Omental fat pad (tissue), 4 donors: ENCODE data around the gene APBA2. TPM values are rescaled to one million over a fixed set of nuclear protein-coding genes. Genes with fewer than 3 reads are reported as not detected.
"Not testable (repeated sequence)": the region's sequence is repeated elsewhere in the genome, so short reads cannot be mapped to it uniquely, and the experiment has no call there.

Source experiments
- ATAC-seq: fragments of 150-250 bp; one replicate; pipeline ENCODE4 v1.9.1; 2016; ENCODE audit warnings: mild to moderate bottlenecking, moderate library complexity; ENCODE audit not compliant: low FRiP score
- DNase-seq: peaks from one replicate; pipeline ENCODE4 v3.0.0-alpha.2; 2019; ENCODE audit warnings: low spot score
- total RNA-seq, 4 donors: library from RNA; depleted of rRNA; stranded (reverse); fragments of >200 nt; gene quantifications; one replicate each; pipeline ENCODE4 v1.1.0, GENCODE V29; 2016
- TF ChIP-seq, protein P1 (sequence below), 3 donors: fragments of 450-650 bp; IDR thresholded peaks; one replicate each; pipeline ENCODE4 v1.5.1; 2016 to 2017; ENCODE audit warnings: antibody characterized with exemption in 3 of 3, mild to moderate bottlenecking in 3 of 3, moderate library complexity in 2 of 3

APBA2 gene
- total RNA-seq, 4 donors from 2014 or later: 0.93 to 4.3 (median 2.6) TPM

GRCh38 chr15:29021857-29022256 is 136.1 kb downstream of the APBA2 start:
- no peak for DNase-seq
- TF ChIP-seq, protein P1, sequence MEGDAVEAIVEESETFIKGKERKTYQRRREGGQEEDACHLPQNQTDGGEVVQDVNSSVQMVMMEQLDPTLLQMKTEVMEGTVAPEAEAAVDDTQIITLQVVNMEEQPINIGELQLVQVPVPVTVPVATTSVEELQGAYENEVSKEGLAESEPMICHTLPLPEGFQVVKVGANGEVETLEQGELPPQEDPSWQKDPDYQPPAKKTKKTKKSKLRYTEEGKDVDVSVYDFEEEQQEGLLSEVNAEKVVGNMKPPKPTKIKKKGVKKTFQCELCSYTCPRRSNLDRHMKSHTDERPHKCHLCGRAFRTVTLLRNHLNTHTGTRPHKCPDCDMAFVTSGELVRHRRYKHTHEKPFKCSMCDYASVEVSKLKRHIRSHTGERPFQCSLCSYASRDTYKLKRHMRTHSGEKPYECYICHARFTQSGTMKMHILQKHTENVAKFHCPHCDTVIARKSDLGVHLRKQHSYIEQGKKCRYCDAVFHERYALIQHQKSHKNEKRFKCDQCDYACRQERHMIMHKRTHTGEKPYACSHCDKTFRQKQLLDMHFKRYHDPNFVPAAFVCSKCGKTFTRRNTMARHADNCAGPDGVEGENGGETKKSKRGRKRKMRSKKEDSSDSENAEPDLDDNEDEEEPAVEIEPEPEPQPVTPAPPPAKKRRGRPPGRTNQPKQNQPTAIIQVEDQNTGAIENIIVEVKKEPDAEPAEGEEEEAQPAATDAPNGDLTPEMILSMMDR (IDR thresholded peaks at IDR 0.05): no peak
- ATAC-seq: no peak

DNA sequence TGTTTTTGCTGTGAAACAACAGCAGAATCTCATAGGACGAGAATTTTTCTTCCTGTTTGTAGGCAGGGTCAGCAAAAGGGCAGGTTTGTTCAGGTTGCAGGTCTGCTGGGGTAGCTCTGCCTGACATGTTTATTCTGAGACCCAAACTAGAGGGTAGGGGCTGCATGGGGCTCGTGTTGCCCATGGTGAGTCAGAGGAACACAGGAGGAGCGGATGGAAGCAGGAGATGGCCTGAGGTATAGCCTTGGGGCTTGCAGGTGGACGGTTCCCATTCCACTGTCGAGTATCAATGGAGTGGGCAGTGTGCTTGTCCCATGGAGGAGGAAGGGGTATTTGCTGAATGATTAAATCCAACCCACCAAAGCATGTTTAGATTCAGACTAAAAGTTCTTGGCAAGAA is 138.9 kb downstream of the APBA2 start:
- ATAC-seq (no peak), DNase-seq (no peak)
- TF ChIP-seq, protein P1 (IDR thresholded peaks at IDR 0.05): no peak

GRCh38 chr15:29025411-29025810 is 139.6 kb downstream of the APBA2 start:
- not testable (repeated sequence) for DNase-seq, ATAC-seq

DNA sequence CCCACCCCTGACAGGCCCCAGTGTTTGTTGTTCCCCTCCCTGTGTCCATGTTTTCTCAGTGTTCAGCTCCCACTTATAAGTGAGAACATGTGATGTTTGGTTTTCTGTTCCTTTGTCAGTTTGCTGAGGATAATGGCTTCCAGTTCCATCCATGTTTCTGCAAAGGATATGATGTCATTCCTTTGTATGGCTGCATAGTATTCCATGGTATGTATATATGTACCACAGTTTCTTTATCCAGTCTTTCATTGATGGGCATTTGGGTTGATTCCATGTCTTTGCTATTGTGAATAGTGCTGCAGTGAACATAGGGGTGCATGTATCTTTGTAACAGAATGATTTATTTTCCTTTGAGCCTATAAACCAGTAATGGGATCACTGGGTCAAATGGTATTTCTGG is 142.4 kb downstream of the APBA2 start:
- ATAC-seq, DNase-seq: not testable (repeated sequence)

DNA sequence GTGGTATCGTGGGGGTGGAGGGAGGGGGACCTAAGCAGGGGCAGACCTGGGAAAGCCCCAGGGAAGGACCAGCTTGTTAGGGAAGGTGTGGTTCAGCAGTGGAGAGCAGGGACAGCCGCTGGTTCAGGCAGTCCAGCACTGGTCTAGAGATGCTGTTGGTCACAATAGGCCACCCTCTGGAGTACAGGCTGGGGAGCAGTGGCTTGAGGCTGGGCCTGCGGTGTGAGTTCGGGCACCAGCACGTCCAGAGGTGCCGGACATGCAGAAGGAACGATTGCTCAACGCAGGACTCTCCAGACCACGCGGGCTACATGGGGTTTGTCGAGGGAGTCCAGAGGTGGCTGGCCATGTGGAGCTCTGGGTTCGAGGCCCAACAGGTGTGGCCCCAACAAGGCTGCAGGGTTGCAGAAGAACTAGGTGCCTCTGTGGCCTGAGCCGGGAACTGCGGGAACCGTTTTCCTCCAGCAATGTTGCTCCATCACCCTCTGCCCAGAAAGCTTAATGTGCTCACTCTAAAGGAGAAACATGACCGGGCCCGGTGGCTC is 143.9 kb downstream of the APBA2 start:
- DNase-seq (no peak), ATAC-seq (no peak)
- TF ChIP-seq, protein P1 (IDR thresholded peaks at IDR 0.05): no peak

DNA sequence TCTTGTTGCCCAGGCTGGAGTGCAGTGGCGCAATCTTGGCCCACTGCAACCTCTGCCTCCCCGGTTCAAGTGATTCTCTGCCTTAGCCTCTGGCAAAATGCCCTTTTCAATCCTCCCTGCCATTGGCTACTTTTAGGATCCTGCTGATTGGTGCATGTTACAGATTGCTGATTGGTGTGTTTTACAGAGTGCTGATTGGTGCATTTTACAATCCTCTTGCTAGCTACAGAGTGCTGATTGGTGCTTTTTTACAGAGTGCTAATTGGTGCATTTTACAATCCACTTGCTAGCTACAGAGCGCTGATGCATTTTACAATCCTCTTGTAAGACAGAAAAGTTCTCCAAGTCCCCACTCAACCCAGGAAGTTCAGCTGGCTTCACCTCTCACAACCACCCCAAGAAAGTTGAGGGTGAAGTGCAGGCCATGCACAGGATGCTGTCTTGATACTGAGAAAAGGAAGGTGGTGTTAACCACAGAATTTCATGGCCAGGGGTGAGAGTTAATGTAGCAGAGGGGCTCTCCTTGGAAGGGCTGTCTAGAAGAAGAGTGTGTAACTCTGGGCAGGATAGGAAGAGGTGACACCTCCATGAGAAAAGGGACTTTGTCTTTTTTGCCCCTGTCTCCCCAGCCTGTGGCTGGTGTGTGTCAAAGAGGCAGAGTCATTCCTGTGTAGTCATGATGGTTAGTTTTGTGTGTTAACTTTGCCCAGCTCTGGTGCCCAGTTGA is 145.9 kb downstream of the APBA2 start:
- TF ChIP-seq, protein P1 (IDR thresholded peaks at IDR 0.05): no peak
- ATAC-seq (no peak), DNase-seq (no peak)

GRCh38 chr15:29032229-29032625 is 146.5 kb downstream of the APBA2 start:
- no peak for DNase-seq
- TF ChIP-seq, protein P1 (IDR thresholded peaks at IDR 0.05): no peak
- no peak for ATAC-seq

DNA sequence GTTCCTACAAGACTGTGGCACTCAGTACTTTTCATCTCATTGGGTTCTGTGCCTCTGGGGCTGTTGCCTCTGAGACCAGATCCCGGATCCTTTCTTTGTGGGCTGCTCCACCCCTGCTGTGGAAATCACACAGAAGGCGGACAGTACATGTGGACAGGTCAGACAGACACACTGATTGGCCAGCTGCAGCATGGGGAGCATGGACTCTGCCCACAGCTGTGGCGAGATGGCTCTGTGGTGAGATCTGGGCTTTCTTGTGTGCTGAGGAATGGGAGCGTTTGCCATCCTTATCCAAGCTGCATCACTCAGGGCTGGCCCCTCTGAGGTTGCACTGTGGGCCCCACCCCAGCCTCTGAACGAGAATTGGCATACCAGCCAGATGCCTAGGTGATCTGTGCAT is 147.0 kb downstream of the APBA2 start:
- ATAC-seq (no peak), DNase-seq (no peak)
- TF ChIP-seq, protein P1 (IDR thresholded peaks at IDR 0.05): no peak
